HCT116 (cell line): ENCODE data around the gene PLP2. TPM values are rescaled to one million over a fixed set of nuclear protein-coding genes. Genes with fewer than 3 reads are reported as not detected.
A peak's percentile ranks its signal among the peaks of the same experiment; 100 is the strongest.

ENCODE experiments used
- ATAC-seq: fragments of 200-7000 bp; cut with Tn5 transposase; 2 replicates; pipeline ENCODE4 v1.9.1; 2020; ENCODE audit warnings: mild to moderate bottlenecking, moderate library complexity
- BruUV-seq: library from RNA; stranded (reverse); fragments of 400-500 nt; replicated peaks from 2 replicates; lab custom pipeline; 2021; lab: Mats Ljungman, UMichigan
- CTCF ChIA-PET: fragments of 300-600 bp; sonication (Branson Sonifier 250); formaldehyde crosslinking; loops from one replicate; lab custom pipeline; 2021; ENCODE audit warnings: antibody characterized with exemption; lab: Charles Lee
- POLR2A ChIA-PET: fragments of 300-600, 350-600 bp; sonication (Branson Sonifier 250); formaldehyde crosslinking; loops from one replicate; lab custom pipeline; 2021; ENCODE audit warnings: antibody characterized with exemption; lab: Charles Lee
- RAD21 ChIA-PET, 2 experiments: fragments of 300-600 bp; sonication (Branson Sonifier 250); formaldehyde crosslinking; loops; one replicate each; lab custom pipeline; 2023; ENCODE audit warnings: low total read pairs in 2 of 2; ENCODE audit not compliant: uncharacterized antibody in 2 of 2, unreplicated experiment in 2 of 2, low non-redundant PET in 1 of 2; lab: Charles Lee
- DNase-seq: peaks from one replicate; pipeline ENCODE4 v3.0.0-alpha.2; 2010; ENCODE audit warnings: low read depth, low spot score
- H2AFZ ChIP-seq: fragments of 200-600 bp; shearing (Covaris generic), sonication (generic); 2 replicates; pipeline ENCODE4 v1.6.1; 2017; ENCODE audit warnings: low read depth, mixed run types, mixed read lengths, antibody characterized with exemption, low read length; ENCODE audit not compliant: poor library complexity, severe bottlenecking
- H3K27ac ChIP-seq: 2 replicates; pipeline ENCODE4 v1.5.1; 2012; ENCODE audit warnings: low read depth, low read length
- H3K27me3 ChIP-seq: fragments of 200-600 bp; sonication (generic); 2 replicates; pipeline ENCODE4 v1.6.1; 2016; ENCODE audit warnings: mixed run types, low read length, mixed read lengths; ENCODE audit not compliant: insufficient read depth
- H3K36me3 ChIP-seq, 2 experiments: fragments of 200-500 bp in 1 of 2; fragments of 200-600 bp in 1 of 2; sonication (Bioruptor generic) in 1 of 2; sonication (generic) in 1 of 2; 2 replicates each; pipeline versions ENCODE4 v1.5.1 to v1.6.1; 2014 to 2016; ENCODE audit warnings: low read length in 2 of 2, inconsistent platforms in 1 of 2, mixed read lengths in 1 of 2, mixed run types in 1 of 2; ENCODE audit not compliant: insufficient read depth in 2 of 2, control insufficient read depth in 1 of 2
- H3K4me1 ChIP-seq, 2 experiments: fragments of 200-600 bp in 1 of 2; sonication (generic) in 1 of 2; 2 replicates each; pipeline versions ENCODE4 v1.5.1 to v1.6.1; 2012 to 2017; ENCODE audit warnings: low read length in 2 of 2, inconsistent platforms in 1 of 2, mild to moderate bottlenecking in 1 of 2, mixed read lengths in 1 of 2, mixed run types in 1 of 2, moderate library complexity in 1 of 2; ENCODE audit not compliant: insufficient read depth in 2 of 2, control insufficient read depth in 1 of 2
- H3K4me2 ChIP-seq: fragments of 200-600 bp; sonication (generic); 2 replicates; pipeline ENCODE4 v1.6.1; 2017; ENCODE audit warnings: mixed run types, low read length, mixed read lengths
- H3K4me3 ChIP-seq, 2 experiments: fragments of 200-600 bp in 1 of 2; sonication (generic) in 1 of 2; replicated peaks in 1 of 2; 2 replicates each; pipeline ENCODE4 v1.5.1; 2011 to 2016; ENCODE audit warnings: low read length in 2 of 2, control low read depth in 1 of 2, low read depth in 1 of 2, mild to moderate bottlenecking in 1 of 2, mixed read lengths in 1 of 2, mixed run types in 1 of 2
- H3K79me2 ChIP-seq: fragments of 200-600 bp; sonication (generic); 2 replicates; pipeline ENCODE4 v1.6.1; 2017; ENCODE audit warnings: mild to moderate bottlenecking, mixed run types, low read length, moderate library complexity, mixed read lengths; ENCODE audit not compliant: insufficient read depth
- H3K9ac ChIP-seq: fragments of 200-600 bp; sonication (generic); 2 replicates; pipeline ENCODE4 v1.6.1; 2016; ENCODE audit warnings: low read length, mixed read lengths
- H3K9me2 ChIP-seq: fragments of 200-600 bp; sonication (generic), shearing (Covaris generic); 2 replicates; pipeline ENCODE4 v1.6.1; 2017; ENCODE audit warnings: mixed run types, mild to moderate bottlenecking, moderate library complexity; ENCODE audit not compliant: insufficient read depth
- H3K9me3 ChIP-seq, 2 experiments: fragments of 200-500 bp in 1 of 2; fragments of 200-600 bp in 1 of 2; sonication (Bioruptor generic) in 1 of 2; sonication (generic) in 1 of 2; 2 replicates each; pipeline ENCODE4 v1.6.1; 2014 to 2017; ENCODE audit warnings: low read length in 2 of 2, mixed read lengths in 2 of 2, inconsistent platforms in 1 of 2, low read depth in 1 of 2, mild to moderate bottlenecking in 1 of 2, mixed run types in 1 of 2, moderate library complexity in 1 of 2; ENCODE audit not compliant: control insufficient read depth in 1 of 2, insufficient read depth in 1 of 2
- H4K20me1 ChIP-seq: fragments of 200-600 bp; sonication (generic), shearing (Covaris generic); 2 replicates; pipeline ENCODE4 v1.6.1; 2017; ENCODE audit warnings: mixed run types, mild to moderate bottlenecking, moderate library complexity; ENCODE audit not compliant: insufficient read depth
- FOSL1 ChIP-seq: IDR thresholded peaks from 2 replicates; pipeline ENCODE4 v1.6.1; 2012; ENCODE audit warnings: low read depth
- POLR2A ChIP-seq: IDR thresholded peaks from 2 replicates; pipeline ENCODE4 v1.7.0; 2011; ENCODE audit warnings: borderline replicate concordance; ENCODE audit not compliant: insufficient read depth, insufficient read length; ENCODE audit errors: extremely low read depth
- RAD21 ChIP-seq: IDR thresholded peaks from 2 replicates; pipeline ENCODE4 v1.6.1; 2012; ENCODE audit warnings: low read depth, mild to moderate bottlenecking
- SRF ChIP-seq: IDR thresholded peaks from 2 replicates; pipeline ENCODE4 v1.6.1; 2012; ENCODE audit warnings: low read depth
- ZNF274 ChIP-seq: fragments of 200-500 bp; sonication (Bioruptor generic); IDR thresholded peaks from 2 replicates; pipeline ENCODE4 v1.6.1; 2014; ENCODE audit warnings: mild to moderate bottlenecking, low read depth, low read length, inconsistent platforms
- intact Hi-C: fragments of 100-400 bp; cut with micrococcal nuclease; formaldehyde crosslinking; loops from 2 replicates; pipeline ENCODE4 v1.10.0; 2022
- total RNA-seq: library from RNA; stranded (reverse); gene quantifications from one replicate; pipeline ENCODE4 v1.2.1, GENCODE V29; 2021; ENCODE audit not compliant: unreplicated experiment
- TF ChIP-seq, protein P1 (sequence below): IDR thresholded peaks from 2 replicates; pipeline ENCODE4 v1.6.1; 2012
- TF ChIP-seq, protein P2 (sequence below), 3 experiments: fragments of 200-600 bp in 1 of 3; sonication (generic) in 1 of 3; IDR thresholded peaks in 2 of 3; conservative IDR thresholded peaks in 1 of 3; 2 replicates each; pipeline ENCODE4 v1.5.1; 2012 to 2017; ENCODE audit warnings: low read depth in 2 of 3, low read length in 2 of 3, antibody characterized with exemption in 1 of 3, borderline replicate concordance in 1 of 3, control low read depth in 1 of 3, mild to moderate bottlenecking in 1 of 3, mixed read lengths in 1 of 3, mixed run types in 1 of 3, moderate library complexity in 1 of 3; ENCODE audit not compliant: insufficient read depth in 1 of 3

Gene PLP2
- total RNA-seq, 1 experiment from 2014 or later, result 207 TPM

DNA sequence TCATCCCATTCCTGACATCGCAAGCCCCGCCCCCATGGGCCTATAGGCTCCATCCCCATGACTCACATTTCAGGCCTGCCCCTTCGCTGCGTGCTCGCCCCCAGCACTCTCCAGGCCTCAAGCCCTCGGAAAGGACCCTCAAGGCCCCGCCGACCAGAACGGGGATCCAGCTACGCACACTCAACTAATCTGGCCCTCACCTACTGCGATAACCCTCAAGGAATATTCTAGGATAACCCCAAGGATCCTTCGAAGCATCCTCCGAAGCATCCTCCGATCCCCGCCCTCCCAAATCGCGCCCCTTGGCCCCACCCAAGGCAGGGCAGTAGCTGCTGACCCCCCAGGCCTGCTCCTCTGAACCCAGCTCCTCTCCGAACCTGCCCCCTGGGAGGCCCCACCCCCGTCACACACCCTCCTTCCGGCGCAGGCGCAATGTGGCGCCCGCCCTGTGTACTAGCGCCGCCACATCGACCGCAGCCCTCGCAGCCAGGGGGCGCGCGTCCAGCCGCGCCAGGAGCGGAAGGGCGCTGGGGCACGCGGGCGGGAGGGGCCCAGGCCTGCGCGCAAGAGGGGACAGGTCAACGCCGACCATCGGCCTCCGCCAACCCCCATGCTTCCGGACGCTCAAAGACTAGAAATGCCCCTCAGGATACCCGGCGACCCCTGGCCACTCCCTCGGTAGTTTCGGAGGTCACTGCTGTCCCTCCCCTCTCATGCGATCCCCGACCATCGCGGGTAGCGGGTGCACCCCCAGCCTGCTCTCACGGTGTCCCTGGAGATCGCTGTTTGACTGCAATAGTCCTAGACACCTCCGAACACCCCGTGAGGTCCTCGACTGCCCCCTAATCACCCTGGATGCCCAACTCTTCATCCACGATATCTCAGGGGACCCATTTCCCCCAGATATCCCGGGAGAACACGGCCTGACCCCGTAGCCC is 15.5 kb upstream of the PLP2 start:
- no TSS peak for BruUV-seq
- POLR2A ChIA-PET, result interaction anchor here (1.5 to 2.6 kb wide), 3 partner anchors 10 to 35 kb away, joined by 6 to 11 read pairs (median 7); no protein-coding TSS in a partner anchor
- Histone ChIP-seq H4K20me1 (no peaks in the 10 kb centered on the region), H2AFZ (no peak overlapping the region), H3K9me3 (no peaks in the 10 kb centered on the region), H3K27ac (peak overlapping the region; percentile 80), H3K4me2 (peak overlapping the region; percentile 74), H3K9me2 (no peaks in the 10 kb centered on the region), H3K4me3 (peak overlapping the region; percentile 43 to 57), H3K9ac (peak overlapping the region; percentile 61), H3K36me3 (no peaks in the 10 kb centered on the region), H3K79me2 (no peaks in the 10 kb centered on the region), H3K4me1 (peaks cover 3 to 32% of the 10 kb centered on the region in 2 experiments), H3K27me3 (no peaks in the 10 kb centered on the region)
- TF ChIP-seq FOSL1 (no peak), RAD21 (no peak), POLR2A (no peak), ZNF274 (no peak), SRF (no peak)
- TF ChIP-seq, protein P1, sequence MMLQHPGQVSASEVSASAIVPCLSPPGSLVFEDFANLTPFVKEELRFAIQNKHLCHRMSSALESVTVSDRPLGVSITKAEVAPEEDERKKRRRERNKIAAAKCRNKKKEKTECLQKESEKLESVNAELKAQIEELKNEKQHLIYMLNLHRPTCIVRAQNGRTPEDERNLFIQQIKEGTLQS, result no peak
- TF ChIP-seq, protein P2, sequence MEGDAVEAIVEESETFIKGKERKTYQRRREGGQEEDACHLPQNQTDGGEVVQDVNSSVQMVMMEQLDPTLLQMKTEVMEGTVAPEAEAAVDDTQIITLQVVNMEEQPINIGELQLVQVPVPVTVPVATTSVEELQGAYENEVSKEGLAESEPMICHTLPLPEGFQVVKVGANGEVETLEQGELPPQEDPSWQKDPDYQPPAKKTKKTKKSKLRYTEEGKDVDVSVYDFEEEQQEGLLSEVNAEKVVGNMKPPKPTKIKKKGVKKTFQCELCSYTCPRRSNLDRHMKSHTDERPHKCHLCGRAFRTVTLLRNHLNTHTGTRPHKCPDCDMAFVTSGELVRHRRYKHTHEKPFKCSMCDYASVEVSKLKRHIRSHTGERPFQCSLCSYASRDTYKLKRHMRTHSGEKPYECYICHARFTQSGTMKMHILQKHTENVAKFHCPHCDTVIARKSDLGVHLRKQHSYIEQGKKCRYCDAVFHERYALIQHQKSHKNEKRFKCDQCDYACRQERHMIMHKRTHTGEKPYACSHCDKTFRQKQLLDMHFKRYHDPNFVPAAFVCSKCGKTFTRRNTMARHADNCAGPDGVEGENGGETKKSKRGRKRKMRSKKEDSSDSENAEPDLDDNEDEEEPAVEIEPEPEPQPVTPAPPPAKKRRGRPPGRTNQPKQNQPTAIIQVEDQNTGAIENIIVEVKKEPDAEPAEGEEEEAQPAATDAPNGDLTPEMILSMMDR (IDR thresholded peaks at IDR 0.05 in 2 of 3, conservative IDR thresholded peaks at IDR 0.05 in 1 of 3; ENCODE audit: borderline replicate concordance in 1 of 3, insufficient read depth in 1 of 3, low read depth in 2 of 3, low read length in 2 of 3), result peak in 2 of 3 experiments; percentile 53 to 71; a peak in 4 of 6 replicates
- DNase-seq (peak; percentile 51), ATAC-seq (peak; percentile 89)
- RAD21 ChIA-PET, result no interaction called here
- CTCF ChIA-PET, result interaction anchor here (0.6 to 1.8 kb wide), 9 partner anchors 8 to 113 kb away, joined by 3 to 20 read pairs (median 6); partner anchors contain the start of gene TFE3
- intact Hi-C loops, result no loop called here
